ENCODE data around the gene LTBP4.
"Not testable (repeated sequence)": the region's sequence is repeated elsewhere in the genome, so short reads cannot be mapped to it uniquely, and the experiment has no call there.

Gene LTBP4

GRCh38 chr19:40559394-40559793 lies 41.8 kb upstream of the LTBP4 start:
- TF ChIP-seq CTCF (IDR thresholded peaks at IDR 0.05; ENCODE audit: low read depth, low read length), result no peak
- no peak overlapping the region for H3K4me3 ChIP-seq (ENCODE audit: low read depth, low read length)
- no peak overlapping the region for H3K27ac ChIP-seq
- no peaks in the 10 kb centered on the region for H3K27me3 ChIP-seq (ENCODE audit: insufficient read depth, low read depth, severe bottlenecking)
- no peaks in the 10 kb centered on the region for H3K9me3 ChIP-seq (ENCODE audit: severe bottlenecking)
- H3K36me3 ChIP-seq, result peaks cover 8% of the 10 kb centered on the region
- DNase-seq, result no peak

GRCh38 chr19:40560092-40560507 lies 41.1 kb upstream of the LTBP4 start:
- no peaks in the 10 kb centered on the region for H3K9me3 ChIP-seq (ENCODE audit: severe bottlenecking)
- H3K27ac ChIP-seq, result no peak overlapping the region
- no peak for DNase-seq
- H3K4me3 ChIP-seq (ENCODE audit: low read depth, low read length), result no peak overlapping the region
- peaks cover 7% of the 10 kb centered on the region for H3K36me3 ChIP-seq
- H3K27me3 ChIP-seq (ENCODE audit: insufficient read depth, low read depth, severe bottlenecking), result no peaks in the 10 kb centered on the region
- no peak for TF ChIP-seq CTCF (IDR thresholded peaks at IDR 0.05; ENCODE audit: low read depth, low read length)

- no peak overlapping the region for H3K27ac ChIP-seq
- H3K4me3 ChIP-seq (ENCODE audit: low read depth, low read length), result no peak overlapping the region
- peaks cover 7% of the 10 kb centered on the region for H3K36me3 ChIP-seq
- no peak for TF ChIP-seq CTCF (IDR thresholded peaks at IDR 0.05; ENCODE audit: low read depth, low read length)
- H3K27me3 ChIP-seq (ENCODE audit: insufficient read depth, low read depth, severe bottlenecking), result no peaks in the 10 kb centered on the region
- DNase-seq, result no peak
- H3K9me3 ChIP-seq (ENCODE audit: severe bottlenecking), result no peaks in the 10 kb centered on the region
Measured at GRCh38 chr19:40561947-40562346, 39.2 kb upstream of the LTBP4 start.

- not testable (repeated sequence) for H3K36me3 ChIP-seq; H3K27me3 ChIP-seq (ENCODE audit: insufficient read depth, low read depth, severe bottlenecking); DNase-seq; H3K9me3 ChIP-seq (ENCODE audit: severe bottlenecking); H3K4me3 ChIP-seq (ENCODE audit: low read depth, low read length); H3K27ac ChIP-seq
Measured at GRCh38 chr19:40564535-40564934, 36.6 kb upstream of the LTBP4 start.

GRCh38 chr19:40565355-40565754 lies 35.8 kb upstream of the LTBP4 start:
- no peak for DNase-seq
- Histone ChIP-seq H3K27ac (no peak overlapping the region), H3K36me3 (peaks cover 4% of the 10 kb centered on the region), H3K4me3 (ENCODE audit: low read depth, low read length) (no peak overlapping the region), H3K27me3 (ENCODE audit: insufficient read depth, low read depth, severe bottlenecking) (no peaks in the 10 kb centered on the region), H3K9me3 (ENCODE audit: severe bottlenecking) (no peaks in the 10 kb centered on the region)
- TF ChIP-seq CTCF (IDR thresholded peaks at IDR 0.05; ENCODE audit: low read depth, low read length), result no peak

- Histone ChIP-seq H3K27me3 (ENCODE audit: insufficient read depth, low read depth, severe bottlenecking) (no peaks in the 10 kb centered on the region), H3K9me3 (ENCODE audit: severe bottlenecking) (no peaks in the 10 kb centered on the region), H3K36me3 (no peaks in the 10 kb centered on the region; the same call in none of the 2 replicates), H3K27ac (no peak overlapping the region), H3K4me3 (ENCODE audit: low read depth, low read length) (no peak overlapping the region)
- TF ChIP-seq CTCF (IDR thresholded peaks at IDR 0.05; ENCODE audit: low read depth, low read length), result no peak
- no peak for DNase-seq
Measured at GRCh38 chr19:40565910-40566495, 35.2 kb upstream of the LTBP4 start.

Measured in WERI-Rb-1 (cell line).